H1 (cell line): ENCODE data around the gene IBSP. TPM values are rescaled to one million over a fixed set of nuclear protein-coding genes. Genes with fewer than 3 reads are reported as not detected.

Experiments used
- CTCF ChIA-PET: fragments of 300-600 bp; sonication (Branson Sonifier 250); formaldehyde crosslinking; loops from one replicate; lab custom pipeline; 2021; ENCODE audit not compliant: partially characterized antibody; lab: Charles Lee
- POLR2A ChIA-PET: fragments of 300-600 bp; sonication (Branson Sonifier 250); formaldehyde crosslinking; loops from one replicate; lab custom pipeline; 2021; ENCODE audit warnings: inconsistent platforms; ENCODE audit not compliant: partially characterized antibody; lab: Charles Lee
- DNase-seq, 2 experiments: peaks; one replicate each; pipeline versions ENCODE4 v3.0.0 to v3.0.0-alpha.2; 2010 to 2022; ENCODE audit warnings: low spot score in 2 of 2, low read depth in 1 of 2, mixed read lengths in 1 of 2
- FAIRE-seq: peaks from 2 replicates; lab custom pipeline; 2011; peaks lifted over from hg19 to GRCh38; lab: Jason Lieb, UNC
- H2AFZ ChIP-seq: 2 replicates; pipeline ENCODE4 v1.8.1; 2012; ENCODE audit warnings: low read length, inconsistent platforms
- H2AK5ac ChIP-seq: 2 replicates; pipeline ENCODE4 v1.6.1; 2013; ENCODE audit warnings: low read depth, low read length
- H2BK120ac ChIP-seq: replicated peaks from 2 replicates; pipeline ENCODE3; 2013; ENCODE audit warnings: low read depth, low read length, inconsistent platforms
- H2BK12ac ChIP-seq: 2 replicates; pipeline ENCODE4 v1.6.1; 2013; ENCODE audit warnings: low read depth, low read length
- H2BK15ac ChIP-seq: 2 replicates; pipeline ENCODE4 v1.6.1; 2013; ENCODE audit warnings: low read length
- H2BK20ac ChIP-seq: 2 replicates; pipeline ENCODE4 v1.6.1; 2013; ENCODE audit warnings: low read length
- H2BK5ac ChIP-seq: 2 replicates; pipeline ENCODE4 v1.6.1; 2013; ENCODE audit warnings: low read depth, low read length
- H3K14ac ChIP-seq: 2 replicates; pipeline ENCODE4 v1.6.1; 2013; ENCODE audit warnings: inconsistent platforms; ENCODE audit not compliant: insufficient read length
- H3K18ac ChIP-seq: 2 replicates; pipeline ENCODE4 v1.6.1; 2013; ENCODE audit warnings: low read length; ENCODE audit errors: extremely low read depth
- H3K23ac ChIP-seq: 2 replicates; pipeline ENCODE4 v1.6.1; 2013; ENCODE audit warnings: inconsistent platforms; ENCODE audit not compliant: insufficient read length
- H3K23me2 ChIP-seq: 2 replicates; pipeline ENCODE4 v1.6.1; 2013; ENCODE audit warnings: low read depth, low read length
- H3K27ac ChIP-seq: 2 replicates; pipeline ENCODE4 v1.6.1; 2011; ENCODE audit warnings: low read depth, low read length, inconsistent platforms
- H3K27me3 ChIP-seq, 4 experiments: replicated peaks in 1 of 4; 1 replicate in 1 of 4; 2 replicates in 3 of 4; pipeline versions ENCODE4 v1.6.1 to v1.8.1; 2011 to 2013; ENCODE audit warnings: low read length in 3 of 4, mild to moderate bottlenecking in 3 of 4, inconsistent platforms in 2 of 4, mixed read lengths in 2 of 4, moderate library complexity in 1 of 4; ENCODE audit not compliant: control insufficient read depth in 3 of 4, insufficient read depth in 3 of 4; ENCODE audit errors: extremely low read depth in 1 of 4
- H3K36me3 ChIP-seq, 4 experiments: 2 replicates each; pipeline versions ENCODE4 v1.6.1 to v1.8.1; 2011 to 2013; ENCODE audit warnings: mild to moderate bottlenecking in 4 of 4, low read length in 3 of 4, moderate library complexity in 2 of 4, control low read depth in 1 of 4, inconsistent platforms in 1 of 4; ENCODE audit not compliant: insufficient read depth in 4 of 4, control insufficient read depth in 2 of 4
- H3K4ac ChIP-seq: replicated peaks from 2 replicates; pipeline ENCODE3; 2013; ENCODE audit warnings: low read length, low read depth, mixed read lengths, inconsistent platforms; ENCODE audit not compliant: insufficient read length
- H3K4me1 ChIP-seq, 4 experiments: replicated peaks in 1 of 4; 1 replicate in 1 of 4; 2 replicates in 3 of 4; pipeline versions ENCODE4 v1.6.1 to v1.8.1; 2011 to 2013; ENCODE audit warnings: low read length in 3 of 4, inconsistent platforms in 2 of 4, mixed read lengths in 1 of 4; ENCODE audit not compliant: insufficient read depth in 4 of 4, control insufficient read depth in 3 of 4
- H3K4me2 ChIP-seq, 2 experiments: 2 replicates each; pipeline versions ENCODE4 v1.6.1 to v1.8.1; 2011 to 2013; ENCODE audit warnings: low read depth in 2 of 2, low read length in 2 of 2, control low read depth in 1 of 2, inconsistent platforms in 1 of 2, mild to moderate bottlenecking in 1 of 2; ENCODE audit not compliant: insufficient read depth in 1 of 2
- H3K4me3 ChIP-seq, 4 experiments: fragments of 200-600, 300-600 bp in 1 of 4; sonication (generic), shearing (Covaris generic), sonication (Bioruptor Twin) in 1 of 4; 2 replicates each; pipeline versions ENCODE4 v1.5.1 to v1.8.1; 2011 to 2016; ENCODE audit warnings: low read length in 4 of 4, low read depth in 3 of 4, control low read depth in 2 of 4, inconsistent platforms in 2 of 4, mild to moderate bottlenecking in 2 of 4, mixed read lengths in 1 of 4, moderate library complexity in 1 of 4; ENCODE audit not compliant: insufficient read depth in 2 of 4; ENCODE audit errors: extremely low read depth in 1 of 4
- H3K56ac ChIP-seq: replicated peaks from 2 replicates; pipeline ENCODE3; 2013; ENCODE audit warnings: low read depth, mild to moderate bottlenecking, mixed read lengths, low read length, inconsistent platforms; ENCODE audit not compliant: insufficient read length
- H3K79me1 ChIP-seq: 2 replicates; pipeline ENCODE4 v1.6.1; 2013; ENCODE audit warnings: low read depth, low read length, control low read depth
- H3K79me2 ChIP-seq, 2 experiments: 2 replicates each; pipeline versions ENCODE4 v1.6.1 to v1.8.1; 2012 to 2013; ENCODE audit warnings: low read length in 2 of 2, mild to moderate bottlenecking in 2 of 2, inconsistent platforms in 1 of 2; ENCODE audit not compliant: insufficient read depth in 2 of 2, control insufficient read depth in 1 of 2
- H3K9ac ChIP-seq, 4 experiments: replicated peaks in 1 of 4; 1 replicate in 1 of 4; 2 replicates in 3 of 4; pipeline versions ENCODE4 v1.6.1 to v1.8.1; 2011 to 2013; ENCODE audit warnings: low read depth in 3 of 4, low read length in 3 of 4, control low read depth in 2 of 4, mild to moderate bottlenecking in 2 of 4, moderate library complexity in 2 of 4, inconsistent platforms in 1 of 4; ENCODE audit errors: extremely low read depth in 1 of 4
- H3K9me3 ChIP-seq, 2 experiments: 2 replicates each; pipeline versions ENCODE4 v1.6.1 to v1.8.1; 2012 to 2013; ENCODE audit warnings: mild to moderate bottlenecking in 2 of 2, moderate library complexity in 2 of 2, control low read depth in 1 of 2, inconsistent platforms in 1 of 2, low read depth in 1 of 2, low read length in 1 of 2, mixed read lengths in 1 of 2; ENCODE audit not compliant: insufficient read depth in 2 of 2
- H4K20me1 ChIP-seq, 2 experiments: replicated peaks in 1 of 2; 2 replicates each; pipeline versions ENCODE3 to v1.8.1; 2011 to 2013; ENCODE audit warnings: inconsistent platforms in 2 of 2, low read length in 2 of 2, mild to moderate bottlenecking in 1 of 2; ENCODE audit not compliant: insufficient read depth in 2 of 2, control insufficient read depth in 1 of 2
- H4K5ac ChIP-seq: 2 replicates; pipeline ENCODE4 v1.6.1; 2013; ENCODE audit warnings: low read length, low read depth, mixed read lengths, inconsistent platforms; ENCODE audit not compliant: insufficient read length
- H4K8ac ChIP-seq: 2 replicates; pipeline ENCODE4 v1.8.0; 2013; ENCODE audit warnings: mild to moderate bottlenecking, moderate library complexity, low read length, inconsistent platforms; ENCODE audit not compliant: insufficient read depth; ENCODE audit errors: extremely low read depth
- H4K91ac ChIP-seq: replicated peaks from 2 replicates; pipeline ENCODE3; 2013; ENCODE audit warnings: low read length, mixed read lengths, inconsistent platforms; ENCODE audit not compliant: insufficient read length
- EGR1 ChIP-seq: IDR thresholded peaks from 2 replicates; pipeline ENCODE4 v1.6.1; 2011; ENCODE audit warnings: low read depth, low read length, borderline replicate concordance
- RXRA ChIP-seq: IDR thresholded peaks from 2 replicates; pipeline ENCODE4 v1.6.1; 2011; ENCODE audit warnings: low read depth, mild to moderate bottlenecking, low read length, moderate library complexity; ENCODE audit not compliant: insufficient read depth
- SIN3A ChIP-seq, 2 experiments: IDR thresholded peaks in 1 of 2; conservative IDR thresholded peaks in 1 of 2; 2 replicates each; pipeline ENCODE4 v1.6.1; 2011 to 2012; ENCODE audit warnings: low read length in 2 of 2, improper control_type of control experiment in 1 of 2, low read depth in 1 of 2, mild to moderate bottlenecking in 1 of 2
- SRF ChIP-seq: IDR thresholded peaks from 2 replicates; pipeline ENCODE4 v1.6.1; 2011; ENCODE audit warnings: mild to moderate bottlenecking, low read depth, low read length, moderate library complexity
- WGBS, 2 experiments: shearing (Covaris generic) in 1 of 2; methylation state at CpG; one replicate each; pipeline versions ENCODE4 v1.1.6 to v1.1.7; 2013 to 2015; ENCODE audit warnings: low lambda C conversion rate in 2 of 2, mixed read lengths in 2 of 2, inconsistent platforms in 1 of 2, low coverage in 1 of 2, missing lambda C conversion rate in 1 of 2; ENCODE audit not compliant: insufficient replicate concordance in 2 of 2, insufficient coverage in 1 of 2, insufficient read length in 1 of 2; ENCODE audit errors: extremely low coverage in 1 of 2, missing lambda C conversion rate in 1 of 2; 5-methylcytosine and 5-hydroxymethylcytosine counted together
- polyA plus RNA-seq, 7 experiments: library from polyadenylated mRNA; depleted of rRNA in 3 of 7; stranded (reverse) in 5 of 7; unstranded in 2 of 7; fragments of >200 nt in 5 of 7; fragments of 200-250 nt in 2 of 7; gene quantifications; 1 replicate in 5 of 7; 2 replicates in 1 of 7; 4 replicates in 1 of 7; pipeline versions ENCODE4 v1.2.1 to v1.2.3, GENCODE V29; 2011 to 2013; ENCODE audit warnings: missing spikeins in 2 of 7, mixed read lengths in 2 of 7
- total RNA-seq: library from RNA; stranded (reverse); fragmentation: NEBNext Ultra II Directional; extraction: Animal tissue kit (Norgen Biotek cat#: 25700); gene quantifications from 2 replicates; pipeline ENCODE4 v1.2.1, GENCODE V29; 2021

The IBSP gene
- total and polyA plus RNA-seq, 2 of the 8 experiments (the other 6 are each of a cell fraction or from before 2014, with no cell fraction given): not detected

GRCh38 chr4:87843936-87844335 lies 44.6 kb downstream of the IBSP start:
- no peak overlapping the region; the same call in 1 of the 2 replicates for H2AFZ ChIP-seq
- H3K4ac ChIP-seq: no peak overlapping the region
- no peaks in the 10 kb centered on the region for H3K23me2 ChIP-seq
- no peaks in the 10 kb centered on the region for H3K9me3 ChIP-seq
- POLR2A ChIA-PET: no interaction called here
- WGBS, 2 experiments: 94% methylated on average over 3 of the region's 3 CpGs; no CpG with 5 or more reads in 1 of the 2 experiments
- H2BK15ac ChIP-seq: no peak overlapping the region
- no peak overlapping the region for H4K5ac ChIP-seq
- no peak overlapping the region for H2BK20ac ChIP-seq
- H3K27me3 ChIP-seq: no peaks in the 10 kb centered on the region
- TF ChIP-seq EGR1 (no peak), SIN3A (conservative IDR thresholded peaks at IDR 0.05 in 1 of 2, IDR thresholded peaks at IDR 0.05 in 1 of 2; ENCODE audit: low read depth in 1 of 2, low read length in 2 of 2) (no peak), RXRA (no peak), SRF (no peak)
- TF ChIP-seq, all 59 proteins: peak for 0
- H4K8ac ChIP-seq: no peak overlapping the region
- H2BK5ac ChIP-seq: no peak overlapping the region
- H4K91ac ChIP-seq: no peak overlapping the region
- H3K18ac ChIP-seq: no peak overlapping the region
- H3K27ac ChIP-seq: no peak overlapping the region
- no peak overlapping the region for H2BK12ac ChIP-seq
- H3K79me1 ChIP-seq: no peaks in the 10 kb centered on the region
- H3K4me2 ChIP-seq: no peak overlapping the region
- CTCF ChIA-PET: interaction anchor here (0.6 to 2.5 kb wide), 9 partner anchors 15 to 490 kb away, joined by 3 to 11 read pairs (median 4); no protein-coding TSS in a partner anchor
- no peak overlapping the region for H3K14ac ChIP-seq
- DNase-seq (no peak), FAIRE-seq (no peak)
- H3K23ac ChIP-seq: no peak overlapping the region
- H2BK120ac ChIP-seq: no peak overlapping the region
- no peak overlapping the region for H3K9ac ChIP-seq
- no peaks in the 10 kb centered on the region for H3K79me2 ChIP-seq
- no peak overlapping the region for H3K4me3 ChIP-seq
- H3K36me3 ChIP-seq: no peaks in the 10 kb centered on the region
- no peak overlapping the region for H2AK5ac ChIP-seq
- no peaks in the 10 kb centered on the region for H4K20me1 ChIP-seq
- peaks cover 0 to 11% (median 3%) of the 10 kb centered on the region in 4 experiments; a peak in 5 of 7 replicates for H3K4me1 ChIP-seq
- H3K56ac ChIP-seq: no peak overlapping the region
